OCI-LY1 (cell line): ENCODE data around the gene CARNS1.

Experiments used
- H2AFZ ChIP-seq: fragments of 200-600 bp; sonication (generic), shearing (Covaris generic); 2 replicates; pipeline ENCODE4 v1.6.0; 2014; ENCODE audit warnings: antibody characterized with exemption, mild to moderate bottlenecking, low read length
- H3F3A ChIP-seq: fragments of 200-600 bp; sonication (generic), shearing (Covaris generic); 2 replicates; pipeline ENCODE4 v1.6.0; 2014; ENCODE audit warnings: mild to moderate bottlenecking, antibody characterized with exemption, low read length, moderate library complexity; ENCODE audit not compliant: insufficient read depth
- H3K27ac ChIP-seq: fragments of 200-600 bp; sonication (generic); 2 replicates; pipeline ENCODE4 v1.5.1; 2014; ENCODE audit warnings: low read length, mixed run types, mild to moderate bottlenecking, low read depth; ENCODE audit not compliant: poor library complexity, severe bottlenecking
- H3K27me3 ChIP-seq: fragments of 200-600 bp; sonication (generic); 2 replicates; pipeline ENCODE4 v1.6.0; 2014; ENCODE audit warnings: antibody characterized with exemption, mild to moderate bottlenecking, low read length, moderate library complexity; ENCODE audit not compliant: insufficient read depth
- H3K36me3 ChIP-seq: fragments of 200-600 bp; sonication (generic); 2 replicates; pipeline ENCODE4 v1.6.1; 2014; ENCODE audit warnings: mild to moderate bottlenecking, antibody characterized with exemption, low read length, moderate library complexity, mixed read lengths; ENCODE audit not compliant: insufficient read depth
- H3K4me1 ChIP-seq: fragments of 200-600 bp; sonication (generic); 2 replicates; pipeline ENCODE4 v1.5.1; 2014; ENCODE audit warnings: mild to moderate bottlenecking, low read length, moderate library complexity; ENCODE audit not compliant: insufficient read depth, severe bottlenecking
- H3K4me2 ChIP-seq: fragments of 200-600 bp; sonication (generic), shearing (Covaris generic); 2 replicates; pipeline ENCODE4 v1.6.1; 2014; ENCODE audit warnings: low read length
- H3K4me3 ChIP-seq: fragments of 200-600 bp; sonication (generic); 2 replicates; pipeline ENCODE4 v1.5.1; 2014; ENCODE audit warnings: low read length, low read depth, mild to moderate bottlenecking, mixed read lengths; ENCODE audit not compliant: poor library complexity, severe bottlenecking
- H3K79me2 ChIP-seq: fragments of 200-600 bp; shearing (Covaris generic); 2 replicates; pipeline ENCODE4 v1.6.1; 2016; ENCODE audit warnings: mixed run types, low read length, mixed read lengths; ENCODE audit not compliant: insufficient read depth
- H3K9ac ChIP-seq: fragments of 200-600 bp; sonication (generic), shearing (Covaris generic); 2 replicates; pipeline ENCODE4 v1.6.1; 2014; ENCODE audit warnings: mild to moderate bottlenecking, low read length, mixed read lengths
- H3K9me2 ChIP-seq: fragments of 200-600 bp; sonication (generic), shearing (Covaris generic); 2 replicates; pipeline ENCODE4 v1.6.1; 2014; ENCODE audit warnings: low read depth, mild to moderate bottlenecking, low read length, mixed read lengths
- H3K9me3 ChIP-seq: fragments of 200-600 bp; shearing (Covaris generic); 2 replicates; pipeline ENCODE4 v1.6.1; 2014; ENCODE audit warnings: low read length, mixed read lengths
- H4K20me1 ChIP-seq: fragments of 200-600 bp; sonication (generic), shearing (Covaris generic); 2 replicates; pipeline ENCODE4 v1.6.0; 2016; ENCODE audit warnings: mild to moderate bottlenecking, low read length; ENCODE audit not compliant: insufficient read depth
- CTCF ChIP-seq: fragments of 200-600 bp; sonication (generic), shearing (Covaris generic); IDR thresholded peaks from 2 replicates; pipeline ENCODE4 v1.5.1; 2017; ENCODE audit warnings: mild to moderate bottlenecking, antibody characterized with exemption, low read length, moderate library complexity, mixed read lengths
- EZH2 ChIP-seq: fragments of 200-600 bp; sonication (generic), shearing (Covaris generic); IDR thresholded peaks from 2 replicates; pipeline ENCODE4 v1.8.0; 2017; ENCODE audit warnings: borderline replicate concordance, mixed run types, mild to moderate bottlenecking, antibody characterized with exemption, low read length, moderate library complexity, mixed read lengths

The CARNS1 gene

GRCh38 chr11:67372321-67372992 is 43.0 kb upstream of the CARNS1 start:
- no peaks in the 10 kb centered on the region for H3K36me3 ChIP-seq
- no peaks in the 10 kb centered on the region for H3K79me2 ChIP-seq
- H2AFZ ChIP-seq, result no peak overlapping the region
- no peaks in the 10 kb centered on the region for H3K9me2 ChIP-seq
- no peak overlapping the region for H3K27ac ChIP-seq
- peak overlapping the region; percentile 61 for H3K4me2 ChIP-seq
- peaks cover 15% of the 10 kb centered on the region for H3K4me1 ChIP-seq
- H3K4me3 ChIP-seq, result peak overlapping the region; percentile 50
- peaks cover 16% of the 10 kb centered on the region; the same call in 1 of the 2 replicates for H3K27me3 ChIP-seq
- H4K20me1 ChIP-seq, result no peaks in the 10 kb centered on the region
- no peaks in the 10 kb centered on the region for H3K9me3 ChIP-seq
- TF ChIP-seq EZH2 (no peak), CTCF (no peak)
- H3F3A ChIP-seq, result no peaks in the 10 kb centered on the region
- no peak overlapping the region for H3K9ac ChIP-seq

- Histone ChIP-seq H3K79me2 (no peaks in the 10 kb centered on the region), H3K9me3 (no peaks in the 10 kb centered on the region), H3F3A (no peaks in the 10 kb centered on the region), H2AFZ (no peak within 1 kb of the TSS), H3K4me2 (peak within 1 kb of the TSS; percentile 61), H3K9me2 (no peaks in the 10 kb centered on the region), H3K9ac (peak within 1 kb of the TSS; percentile 4; the same call in 1 of the 2 replicates), H3K4me3 (peak within 1 kb of the TSS; percentile 50), H3K27me3 (peaks cover 16% of the 10 kb centered on the region; the same call in 1 of the 2 replicates), H3K36me3 (no peaks in the 10 kb centered on the region), H3K27ac (no peak within 1 kb of the TSS), H3K4me1 (peaks cover 15% of the 10 kb centered on the region), H4K20me1 (no peaks in the 10 kb centered on the region)
- TF ChIP-seq CTCF (no peak), EZH2 (no peak)
Measured at GRCh38 chr11:67372993-67373647, 42.4 kb upstream of the CARNS1 start, which contains the start of gene CLCF1. TSS of gene CLCF1 (minus strand) at chr11:67373598. CDS start at chr11:67373539, 59 bp downstream.

- Histone ChIP-seq H3K9me2 (no peaks in the 10 kb centered on the region), H3K4me1 (peaks cover 15% of the 10 kb centered on the region), H3K36me3 (no peaks in the 10 kb centered on the region), H3K27ac (no peak overlapping the region), H3K9me3 (no peaks in the 10 kb centered on the region), H2AFZ (no peak overlapping the region), H3K9ac (peak overlapping the region; percentile 4; the same call in 1 of the 2 replicates), H4K20me1 (no peaks in the 10 kb centered on the region), H3F3A (no peaks in the 10 kb centered on the region), H3K79me2 (no peaks in the 10 kb centered on the region), H3K4me2 (peak overlapping the region; percentile 61), H3K27me3 (peaks cover 16% of the 10 kb centered on the region; the same call in 1 of the 2 replicates), H3K4me3 (peak overlapping the region; percentile 50)
- TF ChIP-seq CTCF (peak; percentile 53; the same call in 1 of the 2 replicates), EZH2 (no peak)
Measured at GRCh38 chr11:67373648-67374570, 41.6 kb upstream of the CARNS1 start.
